ENCODE results near the gene MAP3K7.

Gene MAP3K7

DNA sequence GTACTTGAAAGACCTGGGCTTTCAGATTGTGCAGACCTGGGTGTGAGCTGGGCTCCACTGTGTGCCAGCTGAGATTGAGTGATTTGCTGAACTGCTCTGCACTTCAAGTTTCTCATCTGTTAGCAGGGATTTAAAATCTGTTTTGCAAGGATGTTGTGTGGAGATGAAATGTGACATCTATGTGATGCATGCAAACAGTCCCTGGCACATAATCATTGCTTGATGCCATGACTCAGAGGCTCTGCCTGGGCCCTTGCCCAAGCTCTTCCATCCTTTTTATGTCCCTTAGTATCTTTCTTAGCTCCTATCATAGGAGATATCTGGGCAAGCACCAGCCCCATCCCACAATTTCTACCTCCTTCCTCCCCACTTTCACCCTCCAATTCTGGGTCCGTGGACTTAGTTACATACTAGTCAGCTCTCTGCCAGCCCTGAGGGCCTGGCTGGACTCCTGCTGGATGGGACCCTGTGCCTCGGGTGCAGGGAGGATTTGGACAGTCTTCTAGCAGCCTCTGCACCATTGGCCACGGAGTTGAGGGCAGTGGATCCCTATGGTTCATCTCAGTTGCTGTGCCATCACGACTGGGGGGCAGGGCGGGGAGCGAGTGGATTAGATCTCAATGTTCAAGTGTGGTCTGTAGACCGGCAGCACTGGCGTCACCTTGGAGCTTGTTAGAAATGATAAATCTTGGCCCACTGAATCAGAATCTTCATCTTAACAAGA is 103.6 kb downstream of the MAP3K7 start:
- no peak for DNase-seq

DNA sequence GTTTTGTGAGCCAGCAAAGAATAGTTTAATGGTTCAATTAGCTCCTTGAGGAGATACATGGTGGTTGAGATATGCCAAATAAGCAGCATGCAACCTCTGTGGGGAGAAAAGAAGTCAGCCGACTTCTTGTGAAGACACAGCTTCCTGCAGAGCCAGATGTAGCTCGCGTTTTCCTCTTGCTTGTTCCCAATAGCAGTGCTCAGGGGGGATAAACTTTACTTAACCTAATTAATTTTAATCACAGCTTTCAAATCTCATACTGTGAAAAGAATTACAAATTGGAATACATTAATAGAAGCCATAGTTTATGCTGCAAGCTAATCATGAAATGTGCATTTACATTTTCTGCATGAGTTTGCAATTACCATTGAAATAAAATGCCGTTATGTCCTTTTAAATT is 106.2 kb downstream of the MAP3K7 start:
- no peak for DNase-seq

DNA sequence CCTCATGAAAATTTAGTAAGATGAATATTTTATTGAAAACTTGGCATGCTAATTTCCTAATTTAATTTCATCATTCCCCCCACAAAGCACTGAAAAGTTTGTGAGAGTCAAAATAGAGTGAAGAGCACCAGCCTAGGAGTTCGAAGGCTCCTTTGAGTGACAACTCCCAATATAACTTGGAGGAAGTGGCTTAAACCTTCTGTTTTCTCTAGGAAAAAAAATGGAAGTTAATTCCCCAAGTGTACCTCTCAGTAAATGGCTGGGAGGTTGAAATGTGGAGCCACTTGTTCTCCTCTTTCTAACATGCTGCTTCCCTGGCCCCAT is 107.3 kb downstream of the MAP3K7 start:
- DNase-seq = no peak

DNA sequence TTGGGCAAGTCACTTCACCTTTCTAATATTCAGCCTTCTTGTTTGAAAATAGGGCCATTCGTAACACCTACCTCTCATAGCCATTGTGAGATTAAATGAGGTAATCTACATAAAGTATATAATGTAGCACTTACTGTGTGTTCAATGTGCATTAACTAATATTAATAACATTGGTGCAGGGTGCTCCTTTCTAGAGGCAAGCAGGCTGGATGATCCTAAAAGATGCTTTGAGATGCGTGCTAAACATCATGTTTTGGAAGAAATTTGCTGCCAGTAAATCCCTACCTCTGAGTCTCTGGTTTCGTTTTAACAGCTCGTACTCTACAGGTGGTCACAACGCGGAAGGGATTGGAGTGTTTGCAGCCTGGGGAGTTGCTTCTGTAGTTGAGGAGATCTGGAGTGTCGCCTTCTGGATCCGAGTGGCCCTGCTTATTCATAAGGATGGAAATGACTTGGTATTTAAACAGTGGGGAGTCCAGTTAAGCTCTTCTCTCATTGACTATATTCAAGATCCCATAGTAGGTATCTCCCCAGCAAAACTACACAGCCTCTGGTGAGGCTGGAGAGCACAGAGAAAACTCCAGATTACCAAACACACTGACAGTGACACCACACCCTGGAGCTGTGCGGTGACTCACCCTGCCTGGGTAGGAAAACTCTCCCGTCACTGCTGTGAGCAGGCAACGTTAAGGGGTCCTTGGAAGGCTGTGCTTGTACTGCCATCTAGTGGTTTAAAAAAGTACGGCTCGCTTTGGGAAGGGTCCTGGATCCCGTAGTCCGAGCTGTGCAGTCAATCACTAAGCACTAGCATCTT is 107.9 kb downstream of the MAP3K7 start:
- DNase-seq = peak; percentile 76

DNA sequence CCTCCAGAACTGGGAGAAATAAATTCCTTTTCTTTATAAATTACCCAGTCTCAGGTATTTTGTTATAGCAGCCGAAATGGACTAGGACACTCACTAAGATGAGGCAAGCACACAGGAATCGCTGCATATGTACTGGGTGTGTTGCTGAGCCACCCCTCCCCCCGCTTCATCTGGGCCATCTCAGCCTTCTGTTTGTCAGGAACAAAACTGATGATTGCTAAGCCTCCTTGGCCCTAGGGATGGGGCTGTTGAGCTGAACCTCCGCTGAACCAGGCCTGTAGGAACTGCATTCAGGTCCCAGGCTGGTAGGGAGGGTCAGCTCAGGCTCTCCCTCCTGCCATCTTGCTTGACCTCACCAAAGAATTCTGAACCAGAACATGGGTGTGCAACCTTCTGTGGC is 108.6 kb downstream of the MAP3K7 start:
- no peak for DNase-seq

DNA sequence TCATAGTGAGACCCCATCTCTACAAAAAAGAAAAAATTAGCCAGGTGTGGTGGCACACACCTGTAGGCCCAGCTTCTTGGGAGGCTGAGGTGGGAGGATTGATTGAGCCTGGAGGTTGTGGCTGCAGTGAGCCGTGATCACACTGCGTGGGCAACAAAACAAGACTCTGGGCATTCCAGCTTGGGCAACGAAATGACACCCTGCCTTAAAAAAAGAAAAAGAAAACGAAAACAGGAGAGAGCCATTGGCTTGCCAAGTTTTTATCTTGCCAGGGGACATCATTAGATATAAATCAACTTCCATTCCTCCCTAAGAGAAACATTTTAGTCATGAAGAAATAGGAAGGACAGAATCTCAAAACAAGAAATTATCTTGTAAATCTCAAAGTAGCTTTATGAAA is 109.5 kb downstream of the MAP3K7 start:
- no peak for DNase-seq

DNA sequence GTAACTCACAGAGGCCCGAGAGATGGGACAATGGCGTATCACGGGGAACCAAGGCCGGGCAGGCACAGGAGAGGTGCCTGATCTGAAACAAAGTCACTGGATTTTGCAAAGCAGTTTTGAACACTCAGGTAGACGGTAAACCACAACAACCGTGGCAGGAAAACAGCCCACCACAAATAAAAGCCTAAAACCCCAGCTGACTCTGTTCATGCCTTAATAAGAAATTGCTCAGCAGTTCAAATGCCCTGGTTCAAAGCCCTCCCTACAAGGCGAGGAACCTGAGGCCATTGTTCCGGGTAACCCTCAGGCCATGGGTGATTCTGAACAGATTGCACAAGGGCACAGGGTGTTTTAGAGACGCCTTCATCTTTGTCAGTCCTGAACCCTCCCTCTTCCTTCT is 114.2 kb downstream of the MAP3K7 start:
- DNase-seq = peak; percentile 17

DNA sequence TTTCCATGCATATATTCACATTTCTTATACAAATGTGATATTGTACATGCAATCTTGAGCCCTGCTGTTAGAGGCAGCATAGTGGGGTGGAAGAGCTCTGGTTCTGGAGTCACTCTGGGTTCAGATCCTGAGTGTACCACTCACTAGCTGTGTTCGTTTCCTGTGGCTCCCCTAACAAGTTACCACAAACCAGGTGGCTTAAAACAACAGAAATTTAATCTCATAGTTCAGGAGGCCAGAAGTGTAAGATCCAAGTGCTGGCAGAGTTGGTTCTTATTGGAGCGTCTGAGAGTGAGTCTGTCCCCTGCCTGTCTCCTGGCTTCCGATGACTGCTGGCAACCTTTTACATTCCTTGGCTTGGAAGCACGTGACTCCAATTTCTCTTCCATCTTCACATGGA is 115.6 kb downstream of the MAP3K7 start:
- no peak for DNase-seq

DNA sequence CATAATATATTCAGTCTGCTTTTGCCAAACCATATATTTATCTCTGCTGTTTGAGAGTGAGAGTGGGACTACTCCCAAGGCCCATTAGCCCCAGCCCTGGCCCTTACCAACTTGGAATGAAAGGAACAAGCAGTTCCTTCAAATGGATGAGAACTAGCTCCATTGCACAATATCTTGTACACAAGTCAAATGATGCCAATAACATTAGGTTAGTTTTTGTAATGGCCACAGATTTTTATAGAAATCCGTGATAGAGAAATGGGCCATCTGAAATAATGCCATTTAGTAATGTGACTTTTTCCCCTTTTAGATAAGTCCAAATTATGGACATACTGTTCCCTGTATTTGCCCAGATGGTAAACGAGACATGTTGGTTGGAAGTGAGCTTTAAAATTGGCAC is 117.0 kb downstream of the MAP3K7 start:
- no peak for DNase-seq

DNA sequence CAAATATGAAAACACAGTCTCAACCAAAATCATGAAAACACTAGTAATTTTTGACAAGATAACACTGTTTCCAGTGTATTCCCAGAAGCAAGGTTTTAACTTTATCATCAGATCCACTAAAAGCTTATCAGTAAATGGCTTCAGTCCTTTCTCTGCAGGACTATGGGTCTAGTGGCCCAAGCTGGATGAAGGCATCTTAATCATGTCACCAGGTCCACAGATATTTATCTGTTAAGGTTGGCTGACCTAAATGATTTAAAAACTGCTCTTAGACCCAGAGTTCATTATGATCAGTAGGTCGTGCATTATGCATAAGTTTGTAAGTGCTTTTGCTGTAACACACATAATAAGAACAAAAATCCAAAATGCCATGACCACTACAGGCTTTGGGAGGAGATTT is 118.0 kb downstream of the MAP3K7 start:
- no peak for DNase-seq

DNA sequence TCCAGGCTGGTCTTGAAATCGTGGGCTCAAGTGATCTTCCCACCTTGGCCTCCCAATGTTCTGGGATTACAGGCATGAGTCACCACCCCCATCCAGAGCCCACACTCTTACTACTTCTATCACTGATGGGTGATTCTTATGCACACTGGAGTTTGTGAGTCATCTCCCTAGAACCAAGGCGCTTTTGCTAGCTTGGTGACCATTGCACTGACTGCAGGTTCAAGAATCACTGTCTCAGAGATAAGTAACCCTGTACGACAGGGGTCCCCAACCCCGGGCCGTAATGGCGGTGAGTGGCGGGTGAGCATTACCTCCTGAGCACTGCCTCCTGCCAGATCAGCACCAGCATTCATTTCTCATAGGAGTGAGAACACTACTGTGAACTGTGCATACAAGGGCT is 118.8 kb downstream of the MAP3K7 start:
- DNase-seq = no peak

DNA sequence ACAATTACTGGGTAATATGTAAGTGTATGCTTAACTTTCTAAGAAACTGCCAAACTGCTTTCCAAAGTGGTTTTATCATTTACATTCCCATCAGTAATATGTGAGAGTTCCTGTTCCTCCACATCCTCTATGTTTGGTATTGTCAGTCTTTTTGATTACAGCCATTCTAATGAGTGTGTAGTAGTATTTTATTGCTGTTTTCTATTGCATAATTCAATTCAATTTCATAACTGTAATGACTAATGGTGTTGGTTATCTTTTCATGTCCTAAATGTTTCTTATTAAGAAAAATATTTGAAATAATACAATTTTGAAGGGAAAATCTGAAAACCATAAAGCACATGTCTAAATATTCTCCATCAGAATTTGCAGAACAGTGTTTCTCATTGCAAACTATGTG is 119.3 kb downstream of the MAP3K7 start:
- DNase-seq = no peak

DNA sequence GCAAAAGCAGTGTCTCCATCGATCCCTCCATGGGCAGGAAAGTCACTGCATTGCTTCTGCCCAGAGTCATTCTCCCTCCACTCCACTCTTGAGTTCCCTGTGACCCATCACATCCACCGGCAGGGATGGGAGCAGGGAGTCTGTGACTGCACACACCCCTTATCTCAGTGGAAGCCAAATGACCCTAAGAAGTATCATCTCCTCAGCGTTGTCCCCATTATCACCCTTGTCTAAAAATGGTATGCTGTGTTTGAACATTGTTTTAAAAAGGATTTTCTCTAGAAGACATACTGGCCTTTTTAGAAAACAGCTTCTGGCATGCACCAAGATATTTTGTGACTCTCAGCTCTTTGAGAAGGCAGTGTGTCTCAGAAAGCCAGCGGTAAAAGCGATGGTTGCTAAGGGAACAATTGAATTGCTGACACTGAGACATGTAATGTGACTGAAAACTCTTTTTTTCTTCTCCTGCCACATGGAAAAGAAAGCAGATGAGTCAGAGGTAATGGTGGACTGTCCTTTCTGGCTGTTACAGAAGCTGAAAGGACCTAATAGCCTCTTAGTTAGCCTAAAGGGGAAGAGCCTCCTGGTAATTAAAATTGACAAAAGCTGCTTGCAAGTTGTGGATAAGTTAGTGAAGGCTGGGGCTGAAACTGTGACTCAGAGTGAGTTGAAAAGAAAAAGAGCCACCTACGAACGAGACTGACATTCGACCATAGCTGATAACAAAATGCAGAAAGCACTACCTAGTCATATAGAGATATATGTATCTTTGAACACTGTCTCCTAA is 120.5 kb downstream of the MAP3K7 start:
- DNase-seq = no peak

DNA sequence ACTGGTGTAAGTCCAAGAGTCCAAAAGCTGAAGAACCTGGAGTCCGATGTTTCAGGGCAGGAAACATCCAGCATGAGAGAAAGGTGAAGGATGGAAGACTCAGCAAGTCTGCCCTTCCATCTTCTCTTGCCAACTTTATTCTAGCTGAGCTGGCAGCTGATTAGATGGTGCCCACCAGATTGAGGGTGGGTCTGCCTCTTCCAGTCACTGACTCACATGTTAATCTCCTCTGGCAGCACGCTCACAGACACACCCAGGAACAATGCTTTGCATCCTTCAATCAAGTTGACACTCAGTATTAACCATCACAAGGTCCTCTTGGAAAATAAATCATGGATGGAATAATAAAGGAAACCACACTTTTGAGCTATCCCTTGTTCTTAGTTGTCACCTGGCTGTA is 121.2 kb downstream of the MAP3K7 start:
- no peak for DNase-seq

DNA sequence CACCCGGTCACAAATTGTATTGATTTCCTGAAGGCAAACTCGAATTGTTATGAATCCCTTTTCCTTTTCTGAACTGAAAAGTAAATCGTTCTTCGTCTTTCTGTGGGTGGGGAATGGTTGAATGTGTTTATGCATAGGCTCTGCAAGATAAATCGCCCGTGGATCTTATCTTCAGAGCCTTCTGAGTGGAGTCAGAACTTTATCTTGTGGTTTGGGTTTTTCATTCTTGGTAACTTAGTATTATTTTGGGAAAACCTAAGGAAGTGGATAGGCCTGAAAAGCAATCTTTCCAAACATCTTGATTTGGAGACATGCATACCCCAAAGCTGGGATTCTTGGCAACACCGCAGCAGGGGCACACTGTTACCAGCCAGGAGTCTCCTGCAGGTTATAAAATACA is 122.4 kb downstream of the MAP3K7 start:
- no peak for DNase-seq

DNA sequence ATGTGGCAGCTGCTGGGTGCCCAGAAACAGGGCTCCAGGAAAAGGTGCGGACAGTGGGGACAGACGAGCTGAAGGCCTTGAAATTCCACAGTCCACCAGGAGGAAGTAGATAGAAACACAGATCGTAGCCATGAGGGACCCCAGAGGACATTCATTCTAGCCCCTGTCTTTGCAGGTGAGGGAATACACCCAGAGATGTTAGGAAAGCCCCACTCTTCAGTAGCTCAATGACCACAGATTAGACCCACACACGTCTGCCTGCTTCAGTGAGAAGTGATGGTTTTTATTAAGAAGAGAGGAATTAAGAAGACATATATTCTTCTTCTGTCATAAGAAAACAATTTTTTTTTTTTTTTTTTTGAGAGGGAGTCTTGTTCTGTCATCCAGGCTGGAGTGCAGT is 123.0 kb downstream of the MAP3K7 start:
- no peak for DNase-seq
